H1 (cell line): ENCODE data around the gene RICTOR. TPM values are rescaled to one million over a fixed set of nuclear protein-coding genes. Genes with fewer than 3 reads are reported as not detected.

Source experiments
- CBX8 ChIP-seq: fragments of 300-800, 300-1000 bp; sonication (generic); IDR thresholded peaks from 2 replicates; pipeline ENCODE4 v1.7.1; 2016; ENCODE audit warnings: low read depth, low read length, borderline replicate concordance
- CTBP2 ChIP-seq: IDR thresholded peaks from 2 replicates; pipeline ENCODE4 v1.7.0; 2011; ENCODE audit warnings: borderline replicate concordance, mild to moderate bottlenecking, moderate library complexity, mixed read lengths, low read length; ENCODE audit not compliant: insufficient read depth, insufficient read length
- EGR1 ChIP-seq: IDR thresholded peaks from 2 replicates; pipeline ENCODE4 v1.6.1; 2011; ENCODE audit warnings: low read depth, low read length, borderline replicate concordance
- KDM4A ChIP-seq: IDR thresholded peaks from one replicate; pipeline ENCODE4 v1.7.1; 2012; ENCODE audit warnings: low read depth, mild to moderate bottlenecking, moderate library complexity, low read length, inconsistent platforms; ENCODE audit not compliant: severe bottlenecking
- POU5F1 ChIP-seq: IDR thresholded peaks from 2 replicates; pipeline ENCODE4 v1.6.1; 2011; ENCODE audit warnings: low read depth, mild to moderate bottlenecking, low read length, moderate library complexity
- polyA plus RNA-seq, 7 experiments: library from polyadenylated mRNA; depleted of rRNA in 3 of 7; stranded (reverse) in 5 of 7; unstranded in 2 of 7; fragments of >200 nt in 5 of 7; fragments of 200-250 nt in 2 of 7; gene quantifications; 1 replicate in 5 of 7; 2 replicates in 1 of 7; 4 replicates in 1 of 7; pipeline versions ENCODE4 v1.2.1 to v1.2.3, GENCODE V29; 2011 to 2013; ENCODE audit warnings: missing spikeins in 2 of 7, mixed read lengths in 2 of 7
- total RNA-seq: library from RNA; stranded (reverse); fragmentation: NEBNext Ultra II Directional; extraction: Animal tissue kit (Norgen Biotek cat#: 25700); gene quantifications from 2 replicates; pipeline ENCODE4 v1.2.1, GENCODE V29; 2021
- TF ChIP-seq, protein P1 (sequence below): fragments of 300-600 bp; sonication (generic); IDR thresholded peaks from 2 replicates; pipeline ENCODE4 v1.7.1; 2012; ENCODE audit warnings: low read length, moderate library complexity, mild to moderate bottlenecking, inconsistent platforms; ENCODE audit not compliant: insufficient replicate concordance
- TF ChIP-seq, protein P2 (sequence below), 3 experiments: IDR thresholded peaks; 1 replicate in 2 of 3; 2 replicates in 1 of 3; pipeline versions ENCODE4 v1.5.1 to v1.6.1; 2011; ENCODE audit warnings: low read length in 3 of 3, mild to moderate bottlenecking in 3 of 3, inconsistent platforms in 2 of 3, low read depth in 1 of 3, moderate library complexity in 1 of 3; ENCODE audit not compliant: insufficient read depth in 1 of 3; ENCODE audit errors: control extremely low read depth in 1 of 3

The RICTOR gene
- total and polyA plus RNA-seq, 2 of the 8 experiments (the other 6 are each of a cell fraction or from before 2014, with no cell fraction given) = 4.3 to 26.6 TPM

DNA sequence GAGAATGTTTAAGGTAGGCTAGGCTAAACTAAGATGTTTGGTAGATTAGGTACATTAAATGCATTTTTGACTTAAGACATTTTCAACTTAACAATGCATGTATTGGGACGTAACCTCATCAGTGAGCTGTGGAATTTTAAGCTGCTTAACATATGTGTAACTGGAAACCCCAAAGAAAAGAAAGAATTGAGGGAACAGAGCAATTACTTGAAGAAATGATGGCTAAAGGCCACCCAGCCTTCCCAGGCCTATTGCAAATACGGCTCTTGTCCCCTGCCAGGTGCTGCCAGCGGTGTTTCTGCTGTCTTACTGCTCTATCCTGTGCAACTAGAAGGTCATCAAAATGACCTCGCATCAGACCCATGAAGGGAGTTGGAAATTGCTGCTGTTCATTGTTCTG lies 52.0 kb downstream of the RICTOR start (continued):
- TF ChIP-seq, protein P1, sequence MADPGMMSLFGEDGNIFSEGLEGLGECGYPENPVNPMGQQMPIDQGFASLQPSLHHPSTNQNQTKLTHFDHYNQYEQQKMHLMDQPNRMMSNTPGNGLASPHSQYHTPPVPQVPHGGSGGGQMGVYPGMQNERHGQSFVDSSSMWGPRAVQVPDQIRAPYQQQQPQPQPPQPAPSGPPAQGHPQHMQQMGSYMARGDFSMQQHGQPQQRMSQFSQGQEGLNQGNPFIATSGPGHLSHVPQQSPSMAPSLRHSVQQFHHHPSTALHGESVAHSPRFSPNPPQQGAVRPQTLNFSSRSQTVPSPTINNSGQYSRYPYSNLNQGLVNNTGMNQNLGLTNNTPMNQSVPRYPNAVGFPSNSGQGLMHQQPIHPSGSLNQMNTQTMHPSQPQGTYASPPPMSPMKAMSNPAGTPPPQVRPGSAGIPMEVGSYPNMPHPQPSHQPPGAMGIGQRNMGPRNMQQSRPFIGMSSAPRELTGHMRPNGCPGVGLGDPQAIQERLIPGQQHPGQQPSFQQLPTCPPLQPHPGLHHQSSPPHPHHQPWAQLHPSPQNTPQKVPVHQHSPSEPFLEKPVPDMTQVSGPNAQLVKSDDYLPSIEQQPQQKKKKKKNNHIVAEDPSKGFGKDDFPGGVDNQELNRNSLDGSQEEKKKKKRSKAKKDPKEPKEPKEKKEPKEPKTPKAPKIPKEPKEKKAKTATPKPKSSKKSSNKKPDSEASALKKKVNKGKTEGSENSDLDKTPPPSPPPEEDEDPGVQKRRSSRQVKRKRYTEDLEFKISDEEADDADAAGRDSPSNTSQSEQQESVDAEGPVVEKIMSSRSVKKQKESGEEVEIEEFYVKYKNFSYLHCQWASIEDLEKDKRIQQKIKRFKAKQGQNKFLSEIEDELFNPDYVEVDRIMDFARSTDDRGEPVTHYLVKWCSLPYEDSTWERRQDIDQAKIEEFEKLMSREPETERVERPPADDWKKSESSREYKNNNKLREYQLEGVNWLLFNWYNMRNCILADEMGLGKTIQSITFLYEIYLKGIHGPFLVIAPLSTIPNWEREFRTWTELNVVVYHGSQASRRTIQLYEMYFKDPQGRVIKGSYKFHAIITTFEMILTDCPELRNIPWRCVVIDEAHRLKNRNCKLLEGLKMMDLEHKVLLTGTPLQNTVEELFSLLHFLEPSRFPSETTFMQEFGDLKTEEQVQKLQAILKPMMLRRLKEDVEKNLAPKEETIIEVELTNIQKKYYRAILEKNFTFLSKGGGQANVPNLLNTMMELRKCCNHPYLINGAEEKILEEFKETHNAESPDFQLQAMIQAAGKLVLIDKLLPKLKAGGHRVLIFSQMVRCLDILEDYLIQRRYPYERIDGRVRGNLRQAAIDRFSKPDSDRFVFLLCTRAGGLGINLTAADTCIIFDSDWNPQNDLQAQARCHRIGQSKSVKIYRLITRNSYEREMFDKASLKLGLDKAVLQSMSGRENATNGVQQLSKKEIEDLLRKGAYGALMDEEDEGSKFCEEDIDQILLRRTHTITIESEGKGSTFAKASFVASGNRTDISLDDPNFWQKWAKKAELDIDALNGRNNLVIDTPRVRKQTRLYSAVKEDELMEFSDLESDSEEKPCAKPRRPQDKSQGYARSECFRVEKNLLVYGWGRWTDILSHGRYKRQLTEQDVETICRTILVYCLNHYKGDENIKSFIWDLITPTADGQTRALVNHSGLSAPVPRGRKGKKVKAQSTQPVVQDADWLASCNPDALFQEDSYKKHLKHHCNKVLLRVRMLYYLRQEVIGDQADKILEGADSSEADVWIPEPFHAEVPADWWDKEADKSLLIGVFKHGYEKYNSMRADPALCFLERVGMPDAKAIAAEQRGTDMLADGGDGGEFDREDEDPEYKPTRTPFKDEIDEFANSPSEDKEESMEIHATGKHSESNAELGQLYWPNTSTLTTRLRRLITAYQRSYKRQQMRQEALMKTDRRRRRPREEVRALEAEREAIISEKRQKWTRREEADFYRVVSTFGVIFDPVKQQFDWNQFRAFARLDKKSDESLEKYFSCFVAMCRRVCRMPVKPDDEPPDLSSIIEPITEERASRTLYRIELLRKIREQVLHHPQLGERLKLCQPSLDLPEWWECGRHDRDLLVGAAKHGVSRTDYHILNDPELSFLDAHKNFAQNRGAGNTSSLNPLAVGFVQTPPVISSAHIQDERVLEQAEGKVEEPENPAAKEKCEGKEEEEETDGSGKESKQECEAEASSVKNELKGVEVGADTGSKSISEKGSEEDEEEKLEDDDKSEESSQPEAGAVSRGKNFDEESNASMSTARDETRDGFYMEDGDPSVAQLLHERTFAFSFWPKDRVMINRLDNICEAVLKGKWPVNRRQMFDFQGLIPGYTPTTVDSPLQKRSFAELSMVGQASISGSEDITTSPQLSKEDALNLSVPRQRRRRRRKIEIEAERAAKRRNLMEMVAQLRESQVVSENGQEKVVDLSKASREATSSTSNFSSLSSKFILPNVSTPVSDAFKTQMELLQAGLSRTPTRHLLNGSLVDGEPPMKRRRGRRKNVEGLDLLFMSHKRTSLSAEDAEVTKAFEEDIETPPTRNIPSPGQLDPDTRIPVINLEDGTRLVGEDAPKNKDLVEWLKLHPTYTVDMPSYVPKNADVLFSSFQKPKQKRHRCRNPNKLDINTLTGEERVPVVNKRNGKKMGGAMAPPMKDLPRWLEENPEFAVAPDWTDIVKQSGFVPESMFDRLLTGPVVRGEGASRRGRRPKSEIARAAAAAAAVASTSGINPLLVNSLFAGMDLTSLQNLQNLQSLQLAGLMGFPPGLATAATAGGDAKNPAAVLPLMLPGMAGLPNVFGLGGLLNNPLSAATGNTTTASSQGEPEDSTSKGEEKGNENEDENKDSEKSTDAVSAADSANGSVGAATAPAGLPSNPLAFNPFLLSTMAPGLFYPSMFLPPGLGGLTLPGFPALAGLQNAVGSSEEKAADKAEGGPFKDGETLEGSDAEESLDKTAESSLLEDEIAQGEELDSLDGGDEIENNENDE = no peak
- TF ChIP-seq KDM4A (no peak), EGR1 (no peak), CTBP2 (no peak), CBX8 (no peak), POU5F1 (no peak)
- TF ChIP-seq, protein P2, sequence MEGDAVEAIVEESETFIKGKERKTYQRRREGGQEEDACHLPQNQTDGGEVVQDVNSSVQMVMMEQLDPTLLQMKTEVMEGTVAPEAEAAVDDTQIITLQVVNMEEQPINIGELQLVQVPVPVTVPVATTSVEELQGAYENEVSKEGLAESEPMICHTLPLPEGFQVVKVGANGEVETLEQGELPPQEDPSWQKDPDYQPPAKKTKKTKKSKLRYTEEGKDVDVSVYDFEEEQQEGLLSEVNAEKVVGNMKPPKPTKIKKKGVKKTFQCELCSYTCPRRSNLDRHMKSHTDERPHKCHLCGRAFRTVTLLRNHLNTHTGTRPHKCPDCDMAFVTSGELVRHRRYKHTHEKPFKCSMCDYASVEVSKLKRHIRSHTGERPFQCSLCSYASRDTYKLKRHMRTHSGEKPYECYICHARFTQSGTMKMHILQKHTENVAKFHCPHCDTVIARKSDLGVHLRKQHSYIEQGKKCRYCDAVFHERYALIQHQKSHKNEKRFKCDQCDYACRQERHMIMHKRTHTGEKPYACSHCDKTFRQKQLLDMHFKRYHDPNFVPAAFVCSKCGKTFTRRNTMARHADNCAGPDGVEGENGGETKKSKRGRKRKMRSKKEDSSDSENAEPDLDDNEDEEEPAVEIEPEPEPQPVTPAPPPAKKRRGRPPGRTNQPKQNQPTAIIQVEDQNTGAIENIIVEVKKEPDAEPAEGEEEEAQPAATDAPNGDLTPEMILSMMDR (IDR thresholded peaks at IDR 0.05; ENCODE audit: control extremely low read depth in 1 of 3, insufficient read depth in 1 of 3, low read depth in 1 of 3, low read length in 3 of 3) = no peak
